ENCODE measurements around the gene PTPN23.

The PTPN23 gene

GRCh38 chr3:47410801-47411646, 30.2 kb downstream of the PTPN23 start:
- CTCF ChIA-PET: interaction anchor here (1.3 to 3.8 kb wide), 2 partner anchors 12 to 64 kb away, joined by 3 to 29 read pairs; partner anchors contain the start of gene SCAP
- no peak for DNase-seq (ENCODE audit: extremely low spot score)
- POLR2A ChIA-PET: no interaction called here
- TF ChIP-seq CTCF (IDR thresholded peaks at IDR 0.05; ENCODE audit: control extremely low read depth, extremely low read depth, low read depth, missing control alignments): no peak

- ChIA-PET CTCF (interaction anchor here (1.3 to 3.8 kb wide), 3 partner anchors 11 to 64 kb away, joined by 3 to 29 read pairs (median 4); partner anchors contain the start of gene SCAP), POLR2A (no interaction called here)
- no peak for TF ChIP-seq CTCF (IDR thresholded peaks at IDR 0.05; ENCODE audit: control extremely low read depth, extremely low read depth, low read depth, missing control alignments)
- no peak for DNase-seq (ENCODE audit: extremely low spot score)
These were observed 31.1 kb downstream of the PTPN23 start for GRCh38 chr3:47411696-47412452.

- no peak for TF ChIP-seq CTCF (IDR thresholded peaks at IDR 0.05; ENCODE audit: control extremely low read depth, extremely low read depth, low read depth, missing control alignments)
- ChIA-PET CTCF (interaction anchor here (1.4 to 3.8 kb wide), 3 partner anchors 10 to 63 kb away, joined by 4 to 29 read pairs (median 5); partner anchors contain the start of gene SCAP), POLR2A (no interaction called here)
- DNase-seq (ENCODE audit: extremely low spot score): no peak
These were observed 31.6 kb downstream of the PTPN23 start for GRCh38 chr3:47412453-47412756.

- CTCF ChIA-PET: interaction anchor here (1.2 to 3.8 kb wide), 4 partner anchors 10 to 64 kb away, joined by 3 to 29 read pairs (median 4); partner anchors contain the start of gene SCAP
- POLR2A ChIA-PET: no interaction called here
- no peak for TF ChIP-seq CTCF (IDR thresholded peaks at IDR 0.05; ENCODE audit: control extremely low read depth, extremely low read depth, low read depth, missing control alignments)
- peak; percentile 11 for DNase-seq (ENCODE audit: extremely low spot score)
These were observed 32.2 kb downstream of the PTPN23 start for GRCh38 chr3:47412842-47413520.

GRCh38 chr3:47413751-47414150, 32.9 kb downstream of the PTPN23 start:
- CTCF ChIA-PET: interaction anchor here (1.0 to 3.8 kb wide), 5 partner anchors 9 to 63 kb away, joined by 3 to 29 read pairs (median 5); partner anchors contain the start of gene SCAP
- no peak for TF ChIP-seq CTCF (IDR thresholded peaks at IDR 0.05; ENCODE audit: control extremely low read depth, extremely low read depth, low read depth, missing control alignments)
- POLR2A ChIA-PET: no interaction called here
- peak; percentile 15 for DNase-seq (ENCODE audit: extremely low spot score)

- DNase-seq (ENCODE audit: extremely low spot score): peak; percentile 19
- POLR2A ChIA-PET: no interaction called here
- TF ChIP-seq CTCF (IDR thresholded peaks at IDR 0.05; ENCODE audit: control extremely low read depth, extremely low read depth, low read depth, missing control alignments): no peak
- CTCF ChIA-PET: interaction anchor here (1.0 to 3.8 kb wide), 3 partner anchors 8 to 62 kb away, joined by 3 to 29 read pairs (median 5); no protein-coding TSS in a partner anchor
These were observed 33.3 kb downstream of the PTPN23 start for GRCh38 chr3:47414161-47414564.
